GM19467 (cell line): ENCODE data around the gene HSD17B12.

Experiments
- ATAC-seq: cut with Tn5 transposase; IDR thresholded peaks from one replicate; pipeline ENCODE4 v1.9.1; 2021; ENCODE audit warnings: mild to moderate bottlenecking, moderate library complexity; ENCODE audit not compliant: unreplicated experiment

The HSD17B12 gene

DNA sequence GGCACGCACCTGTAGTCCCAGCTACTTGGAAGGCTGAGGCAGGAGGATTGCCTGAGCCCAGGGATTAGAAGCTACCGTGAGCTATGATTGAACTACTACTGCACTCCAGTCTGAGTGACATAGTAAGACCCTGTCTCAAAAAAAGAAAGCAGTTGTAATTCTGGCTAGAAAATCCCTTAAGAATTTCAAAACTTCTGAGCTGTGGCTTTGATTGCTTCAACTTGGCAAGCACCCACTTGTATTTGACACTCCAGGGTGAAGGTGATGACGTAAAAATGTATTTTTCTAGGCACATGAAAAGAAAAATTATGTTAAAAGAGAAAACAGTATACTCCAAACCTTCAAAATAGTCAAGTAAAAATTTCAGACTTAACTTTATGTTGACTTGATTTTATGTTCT is 176.5 kb downstream of the HSD17B12 start:
- no peak for ATAC-seq

DNA sequence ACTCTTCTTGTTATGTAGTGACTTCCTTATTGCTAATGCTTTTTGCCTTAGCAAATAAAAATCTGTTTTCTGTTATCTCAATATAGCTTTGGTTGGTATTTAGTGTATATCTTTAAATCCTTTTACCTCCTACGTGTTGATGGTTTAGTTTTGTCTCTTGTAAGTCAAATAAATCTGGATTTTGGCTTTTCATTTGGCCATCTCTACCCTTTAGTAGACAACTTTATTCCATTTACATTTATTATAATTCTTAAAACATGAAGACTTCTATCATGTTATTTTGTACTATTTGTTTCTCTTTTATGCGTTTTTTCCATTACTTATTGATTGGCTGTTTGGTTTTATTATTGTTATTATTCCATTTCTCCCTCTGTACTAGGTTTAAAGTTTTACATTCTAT is 180.6 kb downstream of the HSD17B12 start:
- no peak for ATAC-seq

DNA sequence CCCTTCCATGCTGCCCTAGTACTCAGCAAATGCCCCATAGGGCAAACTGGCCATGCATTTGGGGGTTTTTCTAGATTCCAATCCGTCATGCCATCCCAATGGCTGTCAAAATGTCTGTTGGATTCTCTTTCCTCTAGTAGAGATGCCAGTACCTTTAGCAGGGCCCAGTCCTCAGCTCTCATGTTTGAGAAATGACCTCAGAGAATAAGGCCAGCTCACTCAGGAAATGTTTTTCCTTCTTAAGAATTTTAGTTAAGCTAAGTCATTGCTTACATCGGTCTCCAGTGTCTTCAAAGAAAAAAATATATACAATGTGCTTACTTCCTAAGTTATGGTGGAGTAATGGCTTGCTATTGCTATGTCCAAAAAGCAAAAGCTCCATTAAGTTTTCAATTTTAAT is 186.0 kb downstream of the HSD17B12 start:
- ATAC-seq: no peak

DNA sequence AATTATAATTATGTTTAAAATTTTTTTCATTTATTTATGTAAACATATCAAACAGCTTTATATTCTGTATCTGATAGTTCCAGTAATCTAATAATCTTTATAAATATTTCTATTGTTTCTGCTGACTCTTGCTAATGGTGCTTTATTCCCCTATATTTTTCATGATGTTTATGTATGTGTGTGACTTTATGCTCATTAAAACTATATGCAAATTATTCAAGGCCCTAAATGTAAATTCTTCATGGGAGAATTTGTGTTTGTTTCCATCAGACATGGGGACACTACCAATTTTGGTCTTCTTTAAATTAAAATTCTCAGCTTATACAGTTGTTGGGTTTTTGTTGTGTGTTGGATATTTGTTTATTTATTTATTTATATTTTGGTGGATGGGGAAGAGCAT is 186.4 kb downstream of the HSD17B12 start:
- no peak for ATAC-seq

DNA sequence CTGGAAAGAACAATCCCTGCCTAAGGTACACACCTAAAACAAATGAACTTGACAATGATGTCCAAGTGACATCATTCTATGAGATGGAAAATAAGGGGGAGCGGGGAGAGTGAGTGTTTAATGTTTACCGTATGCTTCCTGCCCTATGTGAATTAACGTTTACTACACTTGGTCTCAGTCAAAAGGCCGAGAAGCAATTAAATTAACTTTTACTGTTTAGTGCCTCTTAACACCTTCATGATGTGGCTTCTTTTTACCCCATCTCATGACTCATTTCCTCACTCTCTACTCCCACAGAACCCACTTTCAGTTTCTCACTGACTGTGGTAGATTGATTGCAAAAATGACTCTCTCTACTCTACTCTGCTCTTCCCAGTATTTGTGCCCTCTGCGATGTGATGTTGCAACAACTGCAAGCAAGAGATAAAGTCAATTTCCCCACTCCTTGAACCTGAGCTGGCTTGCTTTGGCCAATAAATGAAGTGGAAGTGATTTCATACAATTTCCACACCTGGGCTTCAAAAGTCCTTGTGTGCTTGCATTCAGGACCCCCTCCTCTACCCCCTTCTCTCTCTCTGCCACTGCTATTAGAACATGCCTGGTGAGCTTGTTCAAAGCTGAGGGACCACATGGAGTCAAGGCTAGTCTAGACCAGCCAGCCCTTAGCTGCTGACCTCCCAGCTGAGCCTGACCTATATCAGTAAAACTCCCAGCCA is 188.5 kb downstream of the HSD17B12 start:
- ATAC-seq: peak; percentile 100

DNA sequence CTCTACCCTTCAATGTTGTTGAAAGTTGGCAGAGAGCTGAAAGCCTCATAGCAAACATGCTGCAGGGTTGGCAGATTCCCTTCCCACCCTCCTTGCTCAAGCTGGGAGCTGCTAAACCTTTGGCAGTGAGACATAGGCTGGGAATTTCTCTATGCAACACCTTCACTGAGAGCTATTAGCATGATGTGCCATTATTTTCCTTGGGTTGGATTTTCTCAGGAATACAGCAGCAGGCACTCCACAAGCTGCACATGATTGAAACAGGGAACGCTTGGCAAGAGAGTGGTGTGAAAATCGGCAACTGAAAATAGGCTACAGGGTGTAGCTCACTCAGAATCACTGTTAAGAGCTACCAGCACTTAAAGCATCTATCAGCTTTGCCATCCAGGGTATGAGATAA is 190.5 kb downstream of the HSD17B12 start:
- no peak for ATAC-seq

DNA sequence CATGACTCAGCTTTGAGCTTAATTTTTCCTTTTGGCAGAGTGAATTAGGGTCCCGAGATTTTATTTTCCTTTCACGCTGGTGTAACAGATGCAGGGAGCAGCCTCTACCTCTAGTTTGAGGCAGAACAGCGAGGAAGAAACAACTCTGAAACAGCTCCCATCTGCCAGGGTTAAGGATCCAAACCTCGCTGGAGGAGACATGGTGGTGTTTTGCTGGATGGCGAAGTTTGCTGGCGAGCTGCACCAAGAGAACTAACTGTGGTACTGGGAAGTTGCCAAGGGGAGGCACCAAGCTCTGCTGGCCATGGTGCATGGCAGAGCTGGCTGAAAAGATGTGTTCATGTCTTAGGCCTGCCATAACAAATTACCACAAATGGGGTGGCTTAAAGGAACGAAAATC is 192.5 kb downstream of the HSD17B12 start:
- no peak for ATAC-seq

DNA sequence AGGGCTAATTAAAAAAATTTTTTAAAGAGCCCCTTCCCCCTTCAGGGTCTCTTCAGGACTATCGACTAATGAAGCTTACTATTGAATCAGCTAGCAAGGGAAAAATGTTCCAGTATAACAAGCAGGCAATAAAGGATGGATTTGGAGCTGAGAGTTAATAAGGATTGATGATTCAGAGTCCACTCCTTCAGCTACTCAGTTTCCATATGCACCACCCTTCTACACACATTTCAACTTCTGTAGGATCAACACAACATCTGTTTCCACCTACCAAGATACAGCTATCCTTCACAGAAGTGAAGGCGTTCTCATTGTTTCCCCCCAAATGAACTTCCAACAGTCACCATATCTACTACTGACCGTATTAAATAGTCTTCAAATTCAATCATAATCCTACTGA is 193.5 kb downstream of the HSD17B12 start:
- ATAC-seq: no peak

DNA sequence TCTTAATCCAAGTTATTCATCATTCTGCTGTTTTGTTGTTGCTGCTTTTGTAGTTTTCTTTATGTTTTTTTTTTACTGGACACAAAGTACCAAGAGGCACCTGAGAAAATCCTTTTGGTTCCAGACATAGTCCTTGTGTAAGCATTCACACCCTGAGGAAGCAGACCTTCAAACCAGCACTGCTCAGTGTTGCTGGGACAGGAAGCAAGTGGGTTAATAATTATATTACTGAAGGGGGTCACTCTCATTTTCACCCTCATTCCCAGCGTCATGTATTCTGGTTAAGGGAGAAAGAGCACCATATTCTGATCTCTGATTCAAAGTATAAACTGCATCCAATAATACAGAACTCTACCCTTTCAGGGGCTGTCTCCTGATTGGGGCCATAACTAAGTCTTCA is 194.2 kb downstream of the HSD17B12 start:
- peak; percentile 75 for ATAC-seq

DNA sequence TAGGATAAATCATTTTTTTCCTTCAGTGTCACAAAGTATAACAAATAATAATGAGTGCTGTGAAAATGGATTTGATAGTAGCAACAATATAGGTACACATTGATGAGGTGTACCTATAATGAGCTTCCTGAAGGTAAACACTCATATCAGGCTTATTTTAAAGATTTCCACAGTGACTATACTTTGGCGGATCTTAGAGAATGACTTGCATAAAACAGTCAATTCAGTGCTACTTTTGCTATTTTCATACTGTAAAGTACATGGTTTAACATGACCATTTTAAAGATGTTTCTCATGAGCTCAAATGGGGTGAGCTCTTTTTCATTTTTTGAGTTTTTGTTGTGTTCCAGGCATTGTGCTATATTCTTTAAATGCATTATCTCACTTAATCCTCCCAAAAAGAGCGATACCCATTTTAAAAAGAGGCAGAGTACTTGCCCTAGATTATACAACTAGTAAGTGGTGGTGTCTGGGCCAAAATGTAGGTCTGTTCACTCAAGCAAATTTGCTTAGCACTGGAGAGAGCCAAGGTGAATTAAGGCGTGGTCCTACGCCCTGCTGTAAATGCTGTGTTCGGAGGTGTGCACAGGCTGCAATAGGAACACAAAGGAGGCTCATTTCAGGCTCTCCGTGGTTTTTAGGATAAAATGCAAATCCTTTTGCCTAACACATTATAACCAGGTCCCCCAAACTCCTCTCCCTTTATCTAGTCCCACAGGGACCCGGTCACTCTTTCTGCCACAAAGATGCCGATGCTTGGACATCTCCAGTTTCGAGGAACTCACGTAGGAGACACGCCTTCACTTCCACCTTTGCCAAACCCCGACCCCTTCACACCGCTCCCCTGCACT is 199.5 kb downstream of the HSD17B12 start:
- ATAC-seq: no peak

DNA sequence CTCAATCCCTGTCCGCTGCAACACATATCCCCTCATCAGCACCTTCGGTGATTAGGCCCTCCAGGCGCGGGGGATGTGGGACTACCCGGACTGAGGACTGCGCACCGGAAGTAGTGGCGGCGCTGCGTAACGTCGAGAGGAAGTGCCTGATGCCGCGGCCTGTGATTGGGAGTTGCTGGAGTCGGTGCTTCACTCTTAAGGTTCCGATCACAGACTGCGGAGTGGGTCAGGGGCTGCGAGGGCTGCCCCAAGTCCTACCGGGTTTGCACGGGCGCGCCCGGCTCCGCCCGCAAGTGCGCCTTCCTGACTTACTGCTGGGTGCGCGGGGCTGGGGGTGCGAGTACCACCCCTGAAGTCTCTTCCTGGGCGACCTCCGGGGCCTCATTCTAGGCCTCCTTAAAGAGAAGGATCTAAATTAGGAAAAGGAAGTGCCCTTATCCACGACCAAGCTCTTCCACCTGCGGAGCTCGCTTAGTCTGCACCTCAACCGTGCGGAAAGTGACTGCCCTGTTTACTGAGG is 200.2 kb downstream of the HSD17B12 start, which contains the start of gene ALKBH3:
TSS of gene ALKBH3 (plus strand) at position 192 of the 520 bp plus-strand sequence. CDS start 1,822 bp downstream, outside the sequence.
- ATAC-seq: peak; percentile 99

DNA sequence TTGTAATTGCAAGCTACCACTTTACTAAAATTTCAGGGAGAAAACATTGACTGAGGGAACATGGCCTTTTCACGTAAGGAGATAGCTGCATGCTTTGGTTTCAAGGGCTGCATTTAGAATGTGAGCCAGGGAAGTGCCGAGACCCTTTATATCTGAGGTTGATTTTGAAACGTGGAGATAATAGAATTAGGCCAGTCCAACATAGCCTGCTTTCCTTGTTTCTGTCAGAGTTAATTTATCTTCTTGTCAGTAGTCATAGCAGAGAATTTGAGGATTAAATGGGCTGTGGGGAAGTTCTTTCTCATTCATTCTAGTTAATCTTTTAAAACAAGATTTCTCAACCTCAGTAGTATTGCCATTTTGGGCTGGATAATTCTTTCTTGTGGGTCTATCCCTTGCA is 212.3 kb downstream of the HSD17B12 start:
- no peak for ATAC-seq

DNA sequence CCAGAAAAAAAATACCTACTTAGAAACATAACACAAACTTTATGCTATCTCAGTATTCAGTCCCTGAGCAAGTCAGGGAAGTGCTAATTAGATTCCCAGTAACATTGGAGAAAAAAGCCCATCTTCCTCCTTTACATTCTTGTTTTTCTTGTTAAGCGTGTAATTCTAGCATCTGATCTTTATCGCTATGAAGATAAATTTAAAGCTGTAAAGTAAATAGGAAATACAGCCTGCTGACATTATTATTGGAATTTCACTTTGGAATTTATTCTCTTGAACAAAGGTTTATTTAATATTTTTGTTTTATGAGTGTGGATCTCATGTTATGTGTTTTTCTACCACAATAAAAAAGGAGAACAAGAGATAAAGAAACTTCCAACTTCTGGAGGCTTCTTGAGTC is 214.0 kb downstream of the HSD17B12 start:
- ATAC-seq: no peak

DNA sequence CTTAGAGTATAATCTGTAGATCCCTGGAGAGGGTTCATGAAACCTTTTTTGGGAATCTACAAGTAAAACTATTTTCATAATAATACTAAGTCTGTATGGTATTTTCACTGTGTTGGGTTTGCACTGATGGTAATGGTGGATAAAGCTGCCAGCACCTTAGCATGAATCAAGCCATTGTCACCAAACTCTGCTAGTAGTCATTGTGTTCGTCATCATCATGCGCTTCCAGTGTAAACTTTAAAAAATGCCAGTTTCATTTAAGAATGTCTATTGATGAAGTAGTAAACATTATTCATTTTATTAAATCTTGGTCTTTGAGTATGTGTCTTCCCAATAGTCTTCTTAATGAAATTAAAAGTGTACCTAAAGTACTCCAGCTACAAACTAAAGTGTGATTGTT is 215.1 kb downstream of the HSD17B12 start:
- no peak for ATAC-seq

DNA sequence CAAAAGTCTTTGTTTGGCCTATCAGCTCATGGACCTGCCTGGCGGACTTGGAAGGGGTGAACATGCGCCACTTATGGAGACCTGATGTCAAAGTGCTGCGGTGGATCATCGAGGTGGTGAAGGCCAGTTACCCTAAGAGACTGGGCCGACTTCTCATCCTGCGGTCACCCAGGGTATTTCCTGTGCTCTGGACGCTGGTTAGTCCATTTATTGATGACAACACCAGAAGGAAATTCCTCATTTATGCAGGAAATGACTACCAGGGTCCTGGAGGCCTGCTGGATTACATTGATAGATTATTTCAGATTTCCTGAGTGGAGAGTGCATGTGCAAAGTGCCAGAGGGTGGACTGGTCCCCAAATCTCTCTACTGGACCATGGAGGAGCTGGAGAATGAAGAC is 218.0 kb downstream of the HSD17B12 start:
- ATAC-seq: no peak

DNA sequence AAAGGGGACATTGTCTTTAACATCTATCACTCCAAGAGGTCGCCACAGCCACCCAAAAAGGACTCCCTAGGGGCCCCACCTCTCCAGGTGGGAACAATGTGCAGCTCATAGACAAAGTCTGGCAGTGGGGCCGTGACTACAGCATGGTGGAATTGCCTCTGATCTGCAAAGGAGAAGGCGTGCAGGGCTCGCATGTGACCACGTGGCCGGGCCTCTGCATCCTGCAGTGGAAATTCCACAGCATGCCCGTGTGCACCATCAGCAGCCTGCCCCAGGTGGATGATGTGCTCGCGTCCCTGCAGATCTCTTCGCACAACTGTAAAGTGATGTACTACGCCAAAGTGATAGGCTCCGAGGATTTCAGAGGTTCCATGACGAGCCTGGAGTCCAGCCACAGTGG is 218.6 kb downstream of the HSD17B12 start:
- no peak for ATAC-seq

DNA sequence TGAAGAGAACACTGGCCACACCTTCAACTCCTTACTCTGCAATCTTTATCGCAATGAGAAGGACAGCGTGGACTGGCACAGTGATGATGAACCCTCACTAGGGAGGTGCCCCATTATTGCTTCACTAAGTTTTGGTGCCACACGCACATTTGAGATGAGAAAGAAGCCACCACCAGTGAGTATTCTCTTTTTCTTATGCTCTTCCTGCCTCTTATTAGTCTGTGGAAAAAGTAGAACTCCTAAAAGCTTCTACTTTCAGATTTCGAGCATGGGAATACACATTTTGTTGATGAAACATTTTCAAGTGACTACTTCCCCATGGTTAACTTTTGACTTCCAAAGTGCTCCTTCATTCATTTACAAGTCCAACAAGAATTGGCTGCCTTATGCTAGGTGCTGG is 221.0 kb downstream of the HSD17B12 start:
- no peak for ATAC-seq

DNA sequence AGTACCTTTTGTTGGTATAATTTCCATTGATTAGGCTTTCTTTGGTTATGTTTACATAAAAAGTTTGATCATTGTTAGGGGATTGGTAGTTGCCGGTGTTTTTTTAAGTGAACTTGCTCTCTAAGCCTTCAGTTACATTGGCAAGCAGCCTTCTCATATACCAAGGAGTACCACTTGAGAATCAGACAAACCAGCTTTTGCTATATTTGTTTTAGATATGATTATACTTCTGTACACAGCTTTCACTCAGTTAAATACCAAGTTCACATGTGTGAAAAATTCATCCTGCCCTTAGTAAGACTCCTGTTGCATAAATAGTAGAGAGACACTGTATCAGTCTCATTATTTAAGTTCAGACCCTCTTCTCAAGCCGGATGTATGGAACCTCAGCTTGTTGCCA is 222.5 kb downstream of the HSD17B12 start:
- no peak for ATAC-seq

DNA sequence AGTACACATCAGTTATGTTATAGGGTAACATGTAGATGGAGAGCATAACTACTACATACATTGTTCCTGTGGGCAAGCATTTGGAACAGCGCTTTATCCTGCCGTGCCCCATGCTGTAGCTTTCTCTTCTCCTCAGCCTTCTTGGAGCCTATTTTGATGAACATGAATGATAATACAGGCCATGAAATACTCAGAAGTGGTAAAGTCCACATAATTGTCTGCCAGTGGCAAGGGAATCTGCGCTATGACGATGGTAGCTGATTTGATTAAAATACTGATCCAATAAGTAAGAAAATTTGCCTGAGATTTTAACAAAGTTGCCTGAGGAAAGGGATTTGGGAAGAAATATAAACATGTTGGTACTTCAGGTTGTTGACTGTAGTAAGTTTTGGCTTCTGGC is 223.4 kb downstream of the HSD17B12 start:
- ATAC-seq: no peak

DNA sequence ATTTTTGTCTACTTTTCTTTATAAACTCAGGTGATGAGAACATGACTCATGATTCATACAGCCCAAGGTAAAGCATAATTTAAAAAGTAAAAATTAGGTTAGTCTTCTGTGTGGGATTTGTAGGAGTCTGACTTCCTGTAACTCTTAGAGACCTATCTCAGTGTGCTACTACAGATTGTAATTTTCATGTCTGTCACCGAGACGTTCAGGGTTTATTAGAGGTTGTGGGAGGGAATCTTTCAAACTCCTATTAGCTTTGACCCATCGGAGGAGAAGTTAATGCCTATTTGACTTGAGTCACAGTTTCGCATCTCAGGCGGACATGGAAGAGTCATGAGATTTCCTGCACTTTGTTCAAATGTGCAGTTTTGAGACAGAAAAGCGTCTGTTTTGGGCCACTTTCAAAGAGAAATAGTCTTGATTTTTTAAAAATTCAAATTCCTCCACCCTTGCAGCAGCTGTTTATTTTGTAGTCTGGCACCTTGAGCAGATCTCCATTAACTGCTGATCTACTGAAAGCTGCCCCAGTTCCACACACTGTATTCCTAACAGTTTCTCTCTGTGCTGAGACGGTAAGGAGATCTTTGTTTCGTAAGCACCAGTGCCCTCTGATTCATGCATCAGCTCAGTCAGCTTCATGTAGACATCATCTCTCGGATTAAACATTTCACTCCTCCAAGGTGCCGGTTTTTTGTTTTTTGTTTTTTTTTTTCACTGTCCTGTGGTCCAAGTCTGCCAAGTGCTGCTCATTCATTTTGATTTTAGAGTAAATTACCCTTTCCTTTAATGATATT is 224.4 kb downstream of the HSD17B12 start:
- no peak for ATAC-seq

DNA sequence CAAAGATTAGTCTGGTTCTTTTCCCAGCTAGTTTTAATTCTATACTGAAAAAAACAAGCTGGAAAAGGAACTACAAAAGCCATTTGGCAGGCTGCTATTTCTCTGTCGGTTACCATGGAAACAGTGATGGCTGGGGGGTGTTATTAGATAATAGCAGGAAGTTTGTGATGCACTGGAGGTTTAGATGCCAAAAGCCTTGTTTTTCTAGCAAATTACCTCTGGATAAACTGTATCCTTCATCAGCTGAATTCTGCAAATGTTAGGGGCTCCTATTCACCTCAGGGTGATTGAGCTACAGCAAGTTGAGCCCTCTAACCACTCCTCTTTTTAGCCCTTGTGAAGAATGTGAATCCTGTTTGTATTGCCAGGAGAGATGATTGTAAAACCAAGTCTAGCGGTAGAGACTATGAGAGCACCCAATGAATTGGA is 225.3 kb downstream of the HSD17B12 start:
- no peak for ATAC-seq
